WI38 (cell line): Measurements from ENCODE around the gene NSD1.
"Not testable (repeated sequence)": the region's sequence is repeated elsewhere in the genome, so short reads cannot be mapped to it uniquely, and the experiment has no call there.

Source experiments
- H3K4me3 ChIP-seq: 2 replicates; pipeline ENCODE4 v1.5.1; 2011; ENCODE audit warnings: low read depth, mild to moderate bottlenecking, control low read depth, low read length
- CTCF ChIP-seq: IDR thresholded peaks from 2 replicates; pipeline ENCODE4 v1.5.1; 2012; ENCODE audit warnings: low read depth, mild to moderate bottlenecking, control low read depth, low read length

The NSD1 gene

GRCh38 chr5:177256296-177256695 lies 122.7 kb downstream of the NSD1 start:
- TF ChIP-seq CTCF, result no peak
- no peak overlapping the region for H3K4me3 ChIP-seq

GRCh38 chr5:177258711-177259110 lies 125.1 kb downstream of the NSD1 start:
- H3K4me3 ChIP-seq, result not testable (repeated sequence)

- TF ChIP-seq CTCF, result no peak
- H3K4me3 ChIP-seq, result no peak overlapping the region
Measured at GRCh38 chr5:177260961-177261360, 127.4 kb downstream of the NSD1 start.

GRCh38 chr5:177261510-177261909 lies 127.9 kb downstream of the NSD1 start:
- TF ChIP-seq CTCF, result no peak
- no peak overlapping the region for H3K4me3 ChIP-seq

- no peak for TF ChIP-seq CTCF
- no peak overlapping the region for H3K4me3 ChIP-seq
Measured at GRCh38 chr5:177264178-177264577, 130.6 kb downstream of the NSD1 start.

- H3K4me3 ChIP-seq, result no peak overlapping the region
- TF ChIP-seq CTCF, result no peak
Measured at GRCh38 chr5:177265395-177265794, 131.8 kb downstream of the NSD1 start.

GRCh38 chr5:177269232-177269895 lies 135.8 kb downstream of the NSD1 start:
- no peak overlapping the region for H3K4me3 ChIP-seq
- TF ChIP-seq CTCF, result no peak

GRCh38 chr5:177269976-177270375 lies 136.4 kb downstream of the NSD1 start:
- TF ChIP-seq CTCF, result no peak
- H3K4me3 ChIP-seq, result no peak overlapping the region
